Choroid plexus epithelial cell (primary cell): Measurements from ENCODE around the gene ITPR2.
"Not testable (repeated sequence)": the region's sequence is repeated elsewhere in the genome, so short reads cannot be mapped to it uniquely, and the experiment has no call there.

ENCODE experiments used
- DNase-seq: peaks from one replicate; pipeline ENCODE4 v3.0.0-alpha.2; 2010; ENCODE audit warnings: low read depth
- H3K4me3 ChIP-seq: 2 replicates; pipeline ENCODE4 v1.5.1; 2011; ENCODE audit warnings: low read depth, mild to moderate bottlenecking, control low read depth, low read length, moderate library complexity
- CTCF ChIP-seq: conservative IDR thresholded peaks from 2 replicates; pipeline ENCODE4 v1.5.1; 2011; ENCODE audit warnings: low read depth, mild to moderate bottlenecking, control low read depth, inconsistent platforms, low read length, moderate library complexity

The ITPR2 gene

GRCh38 chr12:26730481-26731350 is 102.3 kb downstream of the ITPR2 start:
- no peak overlapping the region for H3K4me3 ChIP-seq
- no peak for TF ChIP-seq CTCF
- no peak for DNase-seq

GRCh38 chr12:26729137-26729671 is 103.8 kb downstream of the ITPR2 start:
- not testable (repeated sequence) for DNase-seq, H3K4me3 ChIP-seq

GRCh38 chr12:26728205-26729050 is 104.6 kb downstream of the ITPR2 start:
- H3K4me3 ChIP-seq: no peak overlapping the region
- TF ChIP-seq CTCF: no peak
- DNase-seq: no peak

GRCh38 chr12:26727482-26728204 is 105.4 kb downstream of the ITPR2 start:
- TF ChIP-seq CTCF: no peak
- no peak for DNase-seq
- no peak overlapping the region for H3K4me3 ChIP-seq

GRCh38 chr12:26726956-26727355 is 106.0 kb downstream of the ITPR2 start:
- DNase-seq: peak; percentile 65
- TF ChIP-seq CTCF: no peak
- no peak overlapping the region for H3K4me3 ChIP-seq

GRCh38 chr12:26725276-26725916 is 107.6 kb downstream of the ITPR2 start:
- H3K4me3 ChIP-seq: no peak overlapping the region
- DNase-seq: no peak
- TF ChIP-seq CTCF: no peak

GRCh38 chr12:26724309-26724702 is 108.7 kb downstream of the ITPR2 start:
- DNase-seq: no peak
- H3K4me3 ChIP-seq: no peak overlapping the region
- TF ChIP-seq CTCF: no peak
